K562 (cell line): Measurements from ENCODE around the gene PBX4. TPM values are rescaled to one million over a fixed set of nuclear protein-coding genes. Genes with fewer than 3 reads are reported as not detected.

Experiments
- ATAC-seq: fragments of 200-7000 bp; cut with Tn5 transposase; 3 replicates; pipeline ENCODE4 v1.9.1; 2020; ENCODE audit warnings: moderate library complexity
- BruUV-seq: library from RNA; stranded (reverse); fragments of 400-500 nt; replicated peaks from 2 replicates; lab custom pipeline; 2021; lab: Mats Ljungman, UMichigan
- CTCF ChIA-PET: fragments of 300-600 bp; formaldehyde crosslinking; extraction: SDS; loops from one replicate; lab custom pipeline; 2021; ENCODE audit warnings: low intra/inter-chr PET ratio; lab: Yijun Ruan, JAX
- POLR2A ChIA-PET: fragments of 300-600, 350-650 bp; sonication (Branson Sonifier 250); formaldehyde crosslinking; extraction: SDS; loops from one replicate; lab custom pipeline; 2021; ENCODE audit warnings: antibody characterized with exemption, inconsistent platforms; lab: Yijun Ruan, JAX
- DNase-seq, 4 experiments: peaks; one replicate each; pipeline versions ENCODE4 v3.0.0 to v3.0.0-alpha.2; 2011 to 2018; ENCODE audit warnings: low spot score in 3 of 4, mixed read lengths in 3 of 4; ENCODE audit errors: extremely low read depth in 1 of 4
- FAIRE-seq: peaks from 2 replicates; lab custom pipeline; 2011; peaks lifted over from hg19 to GRCh38; lab: Jason Lieb, UNC
- H2AFZ ChIP-seq: 2 replicates; pipeline ENCODE4 v1.6.0; 2011; ENCODE audit warnings: low read depth, low read length, control low read depth, inconsistent platforms
- H3K27ac ChIP-seq: fragments of 200-600 bp; 3 replicates; pipeline ENCODE4 v1.8.0; 2011; ENCODE audit warnings: low read depth, mild to moderate bottlenecking, control low read depth, inconsistent platforms, low read length, moderate library complexity, mixed read lengths; ENCODE audit errors: extremely low read depth
- H3K27me3 ChIP-seq, 2 experiments: fragments of 300-600 bp in 1 of 2; 2 replicates in 1 of 2; 3 replicates in 1 of 2; pipeline versions ENCODE4 v1.6.0 to v1.8.0; 2011; ENCODE audit warnings: inconsistent platforms in 2 of 2, low read length in 2 of 2, mild to moderate bottlenecking in 1 of 2, mixed read lengths in 1 of 2, moderate library complexity in 1 of 2; ENCODE audit not compliant: control insufficient read depth in 2 of 2, insufficient read depth in 2 of 2
- H3K36me3 ChIP-seq: fragments of 300-600 bp; 3 replicates; pipeline ENCODE4 v1.8.0; 2011; ENCODE audit warnings: mild to moderate bottlenecking, low read length, inconsistent platforms; ENCODE audit not compliant: control insufficient read depth, insufficient read depth
- H3K4me1 ChIP-seq, 2 experiments: fragments of 200-600 bp in 1 of 2; replicated peaks in 1 of 2; 2 replicates in 1 of 2; 3 replicates in 1 of 2; pipeline versions ENCODE4 v1.5.1 to v1.8.0; 2011; ENCODE audit warnings: inconsistent platforms in 2 of 2, low read length in 2 of 2, mild to moderate bottlenecking in 1 of 2, mixed read lengths in 1 of 2, moderate library complexity in 1 of 2; ENCODE audit not compliant: control insufficient read depth in 2 of 2, insufficient read depth in 2 of 2
- H3K4me2 ChIP-seq: 2 replicates; pipeline ENCODE4 v1.6.1; 2011; ENCODE audit warnings: low read length, control low read depth, inconsistent platforms, mixed read lengths; ENCODE audit not compliant: insufficient read depth
- H3K4me3 ChIP-seq: fragments of 200-600 bp; sonication (generic), shearing (Covaris generic); 2 replicates; pipeline ENCODE4 v1.5.1; 2016; ENCODE audit warnings: control low read depth, inconsistent platforms
- H3K79me2 ChIP-seq: fragments of 200-600 bp; 3 replicates; pipeline ENCODE4 v1.8.0; 2011; ENCODE audit warnings: low read length, inconsistent platforms; ENCODE audit not compliant: control insufficient read depth, insufficient read depth
- H3K9ac ChIP-seq, 2 experiments: 2 replicates each; pipeline versions ENCODE4 v1.6.0 to v1.6.1; 2011; ENCODE audit warnings: low read depth in 2 of 2, low read length in 2 of 2, control low read depth in 1 of 2, inconsistent platforms in 1 of 2, mild to moderate bottlenecking in 1 of 2, mixed read lengths in 1 of 2; ENCODE audit not compliant: insufficient read depth in 1 of 2
- H3K9me1 ChIP-seq: one replicate; pipeline ENCODE4 v1.6.0; 2011; ENCODE audit warnings: inconsistent platforms, mild to moderate bottlenecking, low read length, moderate library complexity; ENCODE audit not compliant: control insufficient read depth, insufficient read depth
- H3K9me3 ChIP-seq: replicated peaks from 2 replicates; pipeline ENCODE4 v1.5.1; 2011; ENCODE audit warnings: low read depth, low read length, inconsistent platforms; ENCODE audit not compliant: control insufficient read depth, insufficient read depth
- H4K20me1 ChIP-seq: replicated peaks from 2 replicates; pipeline ENCODE4 v1.6.1; 2011; ENCODE audit warnings: low read length, inconsistent platforms, mixed read lengths; ENCODE audit not compliant: control insufficient read depth, insufficient read depth
- HDAC1 ChIP-seq, 2 experiments: fragments of 450-650 bp; IDR thresholded peaks; 2 replicates each; pipeline ENCODE4 v1.6.1; 2016 to 2017; ENCODE audit warnings: inconsistent platforms in 1 of 2, mild to moderate bottlenecking in 1 of 2, moderate library complexity in 1 of 2
- HLTF ChIP-seq: fragments of 450-650 bp; IDR thresholded peaks from 2 replicates; pipeline ENCODE4 v1.6.1; 2016
- KLF6 ChIP-seq: fragments of 250-450 bp; sonication (Bioruptor Pico); IDR thresholded peaks from 2 replicates; pipeline ENCODE4 v1.4.0; 2020; ENCODE audit warnings: mild to moderate bottlenecking, moderate library complexity, borderline replicate concordance
- MED1 ChIP-seq: sonication (generic); formaldehyde crosslinking; IDR thresholded peaks from 2 replicates; pipeline ENCODE4 v1.8.1; 2023; ENCODE audit warnings: missing genetic modification reagents, borderline replicate concordance
- MYBL2 ChIP-seq, 2 experiments: fragments of 450-650 bp in 1 of 2; sonication (generic) in 1 of 2; formaldehyde crosslinking in 1 of 2; IDR thresholded peaks; 2 replicates each; pipeline versions ENCODE4 v1.6.1 to v1.8.1; 2017 to 2022; ENCODE audit warnings: borderline replicate concordance in 1 of 2, inconsistent platforms in 1 of 2, low read depth in 1 of 2, mild to moderate bottlenecking in 1 of 2, missing genetic modification reagents in 1 of 2, moderate library complexity in 1 of 2
- NEUROD1 ChIP-seq: fragments of 150-350 bp; IDR thresholded peaks from 2 replicates; pipeline ENCODE4 v1.6.1; 2014; ENCODE audit warnings: borderline replicate concordance, low read length, low read depth; ENCODE audit not compliant: partially characterized antibody
- RCOR1 ChIP-seq, 2 experiments: IDR thresholded peaks; 2 replicates each; pipeline ENCODE4 v1.6.1; 2012; ENCODE audit warnings: low read depth in 2 of 2, low read length in 2 of 2, borderline replicate concordance in 1 of 2, improper control_type of control experiment in 1 of 2
- ZBTB8A ChIP-seq: fragments of 450-650 bp; IDR thresholded peaks from 2 replicates; pipeline ENCODE4 v1.6.1; 2018; ENCODE audit warnings: mild to moderate bottlenecking, moderate library complexity; ENCODE audit not compliant: partially characterized antibody
- ZNF263 ChIP-seq: sonication (generic); formaldehyde crosslinking; IDR thresholded peaks from 2 replicates; pipeline ENCODE4 v1.8.0; 2022; ENCODE audit warnings: mild to moderate bottlenecking, missing genetic modification reagents, borderline replicate concordance
- ZNF561 ChIP-seq: fragments of 450-650 bp; formaldehyde crosslinking; conservative IDR thresholded peaks from 2 replicates; pipeline ENCODE4 v1.4.0; 2020; ENCODE audit warnings: mild to moderate bottlenecking, moderate library complexity
- WGBS: fragments of 100-300 bp; shearing (Covaris generic); methylation state at CpG from one replicate; pipeline ENCODE4 v1.1.6; 2016; ENCODE audit warnings: low coverage, mixed read lengths; ENCODE audit not compliant: insufficient coverage; ENCODE audit errors: missing lambda C conversion rate; 5-methylcytosine and 5-hydroxymethylcytosine counted together
- in situ Hi-C: fragments of 300-500 bp; cut with MboI; formaldehyde crosslinking; loops from 4 replicates; pipeline ENCODE4 v1.15.0; 2018; ENCODE audit warnings: inconsistent platforms, mixed read lengths
- intact Hi-C: fragments of 100-400 bp; cut with micrococcal nuclease; formaldehyde crosslinking; loops from 2 replicates; pipeline ENCODE4 v1.14.2; 2022
- polyA plus RNA-seq, 8 experiments: library from polyadenylated mRNA; depleted of rRNA in 4 of 8; stranded (reverse) in 5 of 8; unstranded in 3 of 8; fragments of >200 nt; fragmentation: Nextera tagmentation in 2 of 8; fragmentation: Illumina TruSeq in 1 of 8; extraction: Ambion mirVana in 2 of 8; extraction: Trizol in 1 of 8; gene quantifications; 2 replicates each; pipeline versions ENCODE4 v1.2.1 to v1.2.3, GENCODE V29; 2011 to 2014; ENCODE audit warnings: inconsistent platforms in 1 of 8, missing spikeins in 1 of 8
- total RNA-seq, 7 experiments: library from RNA; depleted of rRNA in 6 of 7; stranded (reverse); fragments of >200 nt in 6 of 7; fragmentation: Illumina TruSeq in 2 of 7; extraction: Trizol in 2 of 7; gene quantifications; 2 replicates each; pipeline versions ENCODE4 v1.2.1 to v1.2.3, GENCODE V29; 2011 to 2021; ENCODE audit warnings: low replicate concordance in 1 of 7
- TF ChIP-seq, protein P1 (sequence below), 2 experiments: fragments of 450-650 bp; conservative IDR thresholded peaks; 2 replicates each; pipeline ENCODE4 v1.6.1; 2017; ENCODE audit warnings: mild to moderate bottlenecking in 2 of 2, moderate library complexity in 2 of 2
- TF ChIP-seq, protein P2 (sequence below): sonication (generic); formaldehyde crosslinking; IDR thresholded peaks from 2 replicates; pipeline ENCODE4 v1.9.0; 2022; ENCODE audit warnings: mild to moderate bottlenecking, missing genetic modification reagents
- TF ChIP-seq, protein P3 (sequence below): IDR thresholded peaks from 2 replicates; pipeline ENCODE4 v1.6.1; 2016; ENCODE audit warnings: missing genetic modification characterization, missing compliant biosample characterization

The PBX4 gene
- total and polyA plus RNA-seq, 9 of the 15 experiments (the other 6 are each of a cell fraction or from before 2014, with no cell fraction given): 0.11 to 3.8 (median 1.6) TPM; not detected in 1

DNA sequence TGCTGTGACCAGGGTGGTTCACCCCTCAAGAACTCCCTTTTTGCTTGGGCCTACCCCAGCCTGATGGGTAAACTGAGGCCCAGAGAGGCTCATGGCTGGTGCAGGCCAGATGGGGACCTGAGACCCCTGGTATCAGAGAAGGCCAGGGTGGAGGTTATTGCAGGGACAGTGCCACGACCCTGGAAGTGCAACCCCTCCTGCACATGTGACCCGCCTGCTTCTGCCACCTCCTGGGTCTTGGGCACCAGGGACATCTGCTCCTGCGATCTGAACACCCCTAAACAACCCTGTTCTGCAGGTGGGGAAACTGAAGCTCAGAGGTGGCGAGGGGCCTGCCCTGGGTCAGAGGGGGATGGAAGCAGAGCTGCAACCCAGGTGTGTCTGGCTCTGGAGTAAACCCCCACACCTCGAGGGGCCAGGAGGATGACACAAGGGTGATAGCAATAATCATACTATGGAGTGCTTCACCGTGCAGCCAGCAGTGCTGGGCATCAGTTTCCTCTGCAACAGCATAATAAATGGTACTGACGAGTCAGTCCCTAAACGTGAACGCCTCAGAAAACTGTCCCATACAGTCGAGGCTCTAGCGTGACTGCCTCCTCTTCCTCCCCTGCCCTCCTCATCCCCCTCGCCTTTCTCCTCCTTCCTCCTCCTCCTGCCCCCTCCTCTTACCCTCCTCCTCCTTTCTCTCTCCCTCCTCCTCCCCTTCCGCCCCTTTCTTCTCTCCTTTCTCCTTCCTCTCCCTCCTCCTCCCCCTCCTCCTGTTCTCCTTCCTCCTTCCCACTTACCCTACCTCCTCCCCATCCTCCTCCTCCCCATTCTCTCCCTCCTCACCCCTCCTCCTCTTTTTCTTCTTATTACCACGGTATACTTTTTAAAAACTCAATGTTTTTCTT, 85.4 kb downstream of the PBX4 start:
- DNase-seq (no peak), ATAC-seq (no peak), FAIRE-seq (no peak)
- in situ Hi-C loops (loop anchor here (25.0 kb wide), 1 partner anchor 104 kb away; the partner anchor contains the start of genes GMIP and LPAR2), intact Hi-C loops (loop anchor here (1.0 to 2.0 kb wide), 3 partner anchors 21 to 426 kb away; partner anchors contain the start of gene GMIP)
- CTCF ChIA-PET: interaction anchor here (0.5 to 3.2 kb wide), 3 partner anchors 21 to 368 kb away, joined by 4 to 30 read pairs (median 9); partner anchors contain the start of genes GMIP and ZNF93
- H3K4me3 ChIP-seq: no peak overlapping the region
- no peaks in the 10 kb centered on the region for H3K27me3 ChIP-seq
- 0 out of 2 replicates have a peak, but pooled peaks cover 10% of the 10 kb centered on the region for H4K20me1 ChIP-seq
- POLR2A ChIA-PET: interaction anchor here (0.5 to 1.2 kb wide), 4 partner anchors 16 to 421 kb away, joined by 3 to 4 read pairs (median 3); no protein-coding TSS in a partner anchor
- peak overlapping the region in 1 of 2 experiments; percentile 77; a peak in 1 of 4 replicates for H3K9ac ChIP-seq
- peaks cover 5 to 27% of the 10 kb centered on the region in 2 experiments for H3K4me1 ChIP-seq
- H3K4me2 ChIP-seq: peak overlapping the region; percentile 31; the same call in 1 of the 2 replicates
- peaks cover 3% of the 10 kb centered on the region for H3K9me1 ChIP-seq
- H3K36me3 ChIP-seq: peaks cover 16% of the 10 kb centered on the region; the same call in 2 of the 3 replicates
- no peaks in the 10 kb centered on the region for H3K9me3 ChIP-seq
- BruUV-seq: no TSS peak
- H2AFZ ChIP-seq: no peak overlapping the region
- WGBS: 58% methylated on average over 10 of the region's 14 CpGs
- no peak overlapping the region for H3K27ac ChIP-seq
- no peaks in the 10 kb centered on the region for H3K79me2 ChIP-seq
- TF ChIP-seq HDAC1 (IDR thresholded peaks at IDR 0.05) (0 out of 4 replicates have a peak, but pooled peaks of 1 of the 2 experiments have one; percentile 17), RCOR1 (IDR thresholded peaks at IDR 0.05; ENCODE audit: borderline replicate concordance in 1 of 2, low read depth in 2 of 2, low read length in 2 of 2) (no peak), HLTF (no peak), NEUROD1 (no peak), MED1 (CRISPR knock-in tag) (no peak), ZNF561 (no peak), ZNF263 (CRISPR knock-in tag) (peak; percentile 90), KLF6 (no peak), MYBL2 (IDR thresholded peaks at IDR 0.05; ENCODE audit: low read depth) (no peak), MYBL2 (CRISPR knock-in tag; IDR thresholded peaks at IDR 0.05; ENCODE audit: borderline replicate concordance) (no peak), ZBTB8A (no peak)
- TF ChIP-seq, protein P1, sequence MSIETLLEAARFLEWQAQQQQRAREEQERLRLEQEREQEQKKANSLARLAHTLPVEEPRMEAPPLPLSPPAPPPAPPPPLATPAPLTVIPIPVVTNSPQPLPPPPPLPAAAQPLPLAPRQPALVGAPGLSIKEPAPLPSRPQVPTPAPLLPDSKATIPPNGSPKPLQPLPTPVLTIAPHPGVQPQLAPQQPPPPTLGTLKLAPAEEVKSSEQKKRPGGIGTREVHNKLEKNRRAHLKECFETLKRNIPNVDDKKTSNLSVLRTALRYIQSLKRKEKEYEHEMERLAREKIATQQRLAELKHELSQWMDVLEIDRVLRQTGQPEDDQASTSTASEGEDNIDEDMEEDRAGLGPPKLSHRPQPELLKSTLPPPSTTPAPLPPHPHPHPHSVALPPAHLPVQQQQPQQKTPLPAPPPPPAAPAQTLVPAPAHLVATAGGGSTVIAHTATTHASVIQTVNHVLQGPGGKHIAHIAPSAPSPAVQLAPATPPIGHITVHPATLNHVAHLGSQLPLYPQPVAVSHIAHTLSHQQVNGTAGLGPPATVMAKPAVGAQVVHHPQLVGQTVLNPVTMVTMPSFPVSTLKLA (conservative IDR thresholded peaks at IDR 0.05): no peak
- TF ChIP-seq, protein P2, sequence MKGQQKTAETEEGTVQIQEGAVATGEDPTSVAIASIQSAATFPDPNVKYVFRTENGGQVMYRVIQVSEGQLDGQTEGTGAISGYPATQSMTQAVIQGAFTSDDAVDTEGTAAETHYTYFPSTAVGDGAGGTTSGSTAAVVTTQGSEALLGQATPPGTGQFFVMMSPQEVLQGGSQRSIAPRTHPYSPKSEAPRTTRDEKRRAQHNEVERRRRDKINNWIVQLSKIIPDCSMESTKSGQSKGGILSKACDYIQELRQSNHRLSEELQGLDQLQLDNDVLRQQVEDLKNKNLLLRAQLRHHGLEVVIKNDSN (CRISPR knock-in tag): peak; percentile 43; the same call in 1 of the 2 replicates
- TF ChIP-seq, protein P3, sequence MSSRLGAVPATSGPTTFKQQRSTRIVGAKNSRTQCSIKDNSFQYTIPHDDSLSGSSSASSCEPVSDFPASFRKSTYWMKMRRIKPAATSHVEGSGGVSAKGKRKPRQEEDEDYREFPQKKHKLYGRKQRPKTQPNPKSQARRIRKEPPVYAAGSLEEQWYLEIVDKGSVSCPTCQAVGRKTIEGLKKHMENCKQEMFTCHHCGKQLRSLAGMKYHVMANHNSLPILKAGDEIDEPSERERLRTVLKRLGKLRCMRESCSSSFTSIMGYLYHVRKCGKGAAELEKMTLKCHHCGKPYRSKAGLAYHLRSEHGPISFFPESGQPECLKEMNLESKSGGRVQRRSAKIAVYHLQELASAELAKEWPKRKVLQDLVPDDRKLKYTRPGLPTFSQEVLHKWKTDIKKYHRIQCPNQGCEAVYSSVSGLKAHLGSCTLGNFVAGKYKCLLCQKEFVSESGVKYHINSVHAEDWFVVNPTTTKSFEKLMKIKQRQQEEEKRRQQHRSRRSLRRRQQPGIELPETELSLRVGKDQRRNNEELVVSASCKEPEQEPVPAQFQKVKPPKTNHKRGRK (tag): 0 out of 2 replicates have a peak, but pooled peaks have one; percentile 31
